Activated CD8-positive, alpha-beta memory T cell treated with anti-CD3 and anti-CD28 coated beads for 24 hours (primary cell): ENCODE results near the gene RSPRY1.
"Not testable (repeated sequence)": the region's sequence is repeated elsewhere in the genome, so short reads cannot be mapped to it uniquely, and the experiment has no call there.

Source experiments
- DNase-seq: peaks from one replicate; pipeline ENCODE4 v3.0.0-alpha.2; 2020

RSPRY1 gene

DNA sequence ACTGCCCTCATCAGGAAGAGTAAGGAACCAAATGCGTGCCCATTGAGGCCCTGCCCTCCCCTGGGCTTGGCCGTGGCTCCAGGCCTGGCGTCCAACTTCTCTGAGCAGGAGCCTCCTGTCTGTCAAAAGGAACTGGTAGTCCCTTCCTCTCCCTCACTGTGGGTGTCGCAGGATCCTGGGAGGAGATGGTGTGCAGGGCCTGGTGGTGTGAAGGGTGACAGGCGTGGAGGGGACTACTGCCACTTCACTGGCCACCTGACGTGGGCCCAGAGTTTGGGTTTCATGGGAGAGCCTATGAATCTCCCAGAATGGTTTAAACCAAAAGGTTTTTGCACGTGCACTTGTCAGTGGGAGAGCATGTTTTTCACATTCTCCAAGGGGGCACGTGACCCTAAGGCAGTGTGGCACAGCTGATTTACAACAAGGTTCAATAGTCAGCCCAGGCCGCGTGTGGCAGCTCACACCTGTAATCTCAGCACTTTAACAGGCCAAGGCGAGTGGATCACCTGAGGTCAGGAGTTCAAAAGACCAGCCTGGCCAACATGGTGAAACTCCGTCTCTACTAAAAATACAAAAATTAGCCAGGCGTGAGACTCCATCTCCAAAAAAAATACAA is 71.4 kb downstream of the RSPRY1 start:
- peak; percentile 45 for DNase-seq

DNA sequence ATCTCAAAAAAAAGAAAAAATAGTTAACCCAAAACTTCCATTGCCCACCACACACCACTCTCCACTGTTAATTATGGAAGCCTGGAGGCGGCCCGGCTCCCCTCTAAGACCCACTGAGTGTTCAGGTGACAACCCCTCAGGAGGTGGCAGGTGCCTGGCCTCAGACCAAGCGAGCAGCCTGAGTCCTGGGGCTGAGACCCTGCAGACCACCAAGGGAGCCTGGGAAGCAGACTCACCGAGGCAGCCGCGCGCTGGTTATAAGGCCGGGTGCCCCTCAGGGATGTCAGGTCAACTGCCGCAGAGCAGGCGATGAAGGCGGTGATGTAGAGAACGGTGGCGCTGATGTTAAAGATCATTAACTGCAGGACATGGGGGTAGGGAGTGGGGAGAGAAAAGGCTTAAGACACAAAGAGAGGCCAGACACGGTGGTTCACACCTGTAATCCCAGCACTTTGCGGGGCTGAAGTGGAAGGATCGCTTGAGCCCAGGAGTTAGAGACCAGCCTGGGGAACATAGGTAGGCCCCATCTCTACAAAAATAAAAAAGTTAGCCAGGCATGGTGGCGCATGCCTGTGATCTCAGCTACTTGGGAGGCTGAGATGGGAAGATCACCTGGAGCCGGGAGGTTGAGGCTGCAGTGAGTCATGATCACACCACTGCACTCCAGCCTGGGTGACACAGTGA is 72.2 kb downstream of the RSPRY1 start:
- peak; percentile 35 for DNase-seq

DNA sequence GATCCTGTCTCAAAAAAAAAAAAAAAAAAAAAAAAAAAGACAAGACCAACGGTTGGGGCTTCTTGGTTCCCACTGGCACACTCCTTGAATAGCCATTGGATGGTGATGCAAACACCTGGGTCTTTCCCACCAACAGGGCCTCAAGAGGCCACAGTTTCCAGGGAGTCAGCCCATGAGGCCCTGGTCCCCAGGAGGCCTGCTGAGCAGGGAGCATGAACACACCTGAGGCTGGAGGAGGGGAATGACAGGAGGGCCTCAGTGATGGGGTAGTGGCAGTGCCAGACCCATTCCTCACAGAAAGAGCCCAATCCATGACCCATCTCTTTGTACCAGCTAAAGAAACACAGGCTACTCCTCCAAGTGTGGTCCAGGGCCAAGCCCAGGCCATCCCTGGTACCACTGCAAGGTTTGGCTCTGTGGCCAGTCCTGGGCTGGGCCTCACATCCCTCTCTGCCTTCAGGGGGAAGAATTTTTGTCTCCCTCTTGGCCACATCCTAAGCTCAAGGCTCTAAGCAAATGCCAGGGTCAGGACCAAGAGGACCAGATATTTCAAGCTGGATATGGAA is 72.9 kb downstream of the RSPRY1 start:
- peak; percentile 50 for DNase-seq

DNA sequence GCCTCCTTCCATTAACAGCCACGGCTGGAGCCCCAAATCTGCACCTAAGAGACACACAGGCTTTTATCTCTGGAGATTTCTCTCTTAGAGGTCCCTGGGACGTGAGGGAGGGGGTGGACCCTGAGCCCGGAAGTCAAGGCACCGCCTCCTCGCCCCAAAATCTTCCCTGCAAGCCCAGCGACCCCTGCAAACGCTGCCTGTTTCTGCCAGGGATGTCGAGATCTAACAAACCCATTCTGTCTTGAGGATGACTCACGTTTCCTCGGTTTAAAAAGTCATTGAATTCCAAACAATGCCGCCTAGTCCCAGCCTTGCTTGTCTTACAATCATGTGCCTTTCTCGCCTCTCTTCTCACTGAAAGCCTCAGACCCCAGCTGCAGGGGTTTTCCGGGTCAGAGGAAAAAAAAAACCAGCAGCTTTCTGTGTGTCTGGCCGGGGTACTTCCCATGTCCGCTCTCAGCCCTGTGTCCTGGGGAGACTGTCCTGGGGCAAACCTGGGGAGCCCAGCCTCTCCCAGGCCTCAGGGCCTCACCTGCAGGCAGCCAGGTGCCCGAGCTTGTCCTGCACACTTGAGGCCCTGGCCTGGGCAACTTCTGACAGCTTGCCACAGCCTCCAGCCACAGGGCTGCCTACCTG is 74.3 kb downstream of the RSPRY1 start:
- peak; percentile 70 for DNase-seq

DNA sequence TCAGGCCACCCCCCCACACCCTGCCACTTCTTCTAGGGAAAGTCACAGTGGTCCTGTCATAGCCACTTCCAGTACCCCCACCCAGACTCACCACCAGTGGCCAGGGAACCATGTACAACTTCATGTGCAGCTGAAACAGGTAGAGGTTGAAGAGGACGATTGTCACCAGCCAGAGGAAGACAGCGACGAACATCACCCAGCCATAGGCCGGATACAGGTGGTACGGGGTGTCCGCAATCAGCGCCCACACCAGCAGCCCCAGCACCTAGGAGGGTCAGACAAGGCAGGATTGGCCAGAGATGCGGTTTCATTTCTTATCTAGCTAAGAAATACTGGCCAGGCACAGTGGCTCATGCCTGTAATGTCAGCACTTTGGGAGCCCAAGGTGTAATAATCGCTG is 75.7 kb downstream of the RSPRY1 start:
- DNase-seq: peak; percentile 49

DNA sequence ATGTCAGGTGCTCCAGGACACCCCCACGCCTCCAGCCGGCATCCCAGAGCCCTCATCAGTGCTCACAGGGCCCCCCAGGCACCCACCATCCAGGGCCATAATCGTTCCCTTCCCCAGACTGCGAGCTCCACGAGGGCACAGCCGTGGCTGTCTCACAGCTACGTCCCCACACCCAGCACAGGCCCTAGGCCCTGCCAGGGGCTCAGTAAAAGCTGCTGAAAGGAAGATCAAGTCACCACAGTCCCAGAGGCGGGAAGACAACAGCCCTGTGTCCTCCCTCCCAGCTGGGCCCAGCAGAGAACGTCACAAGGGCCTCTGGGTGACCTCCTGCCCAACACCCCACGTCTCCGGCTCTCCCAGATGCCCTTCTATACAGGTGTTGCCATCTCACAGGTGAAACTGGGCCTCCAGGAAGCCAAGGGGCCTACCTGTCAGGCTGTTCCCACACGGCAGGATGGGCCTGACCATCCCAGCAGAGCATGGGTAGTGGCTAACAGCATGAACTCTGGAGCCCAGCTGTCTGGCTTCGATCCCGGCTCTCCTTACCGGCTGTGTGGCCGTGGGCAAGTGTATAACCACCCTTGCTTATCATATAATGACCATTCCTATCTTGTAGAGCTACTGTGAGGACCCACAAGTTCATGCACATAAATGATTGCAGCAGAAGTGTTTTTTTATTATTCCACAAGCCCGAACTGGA is 76.9 kb downstream of the RSPRY1 start:
- DNase-seq: no peak

DNA sequence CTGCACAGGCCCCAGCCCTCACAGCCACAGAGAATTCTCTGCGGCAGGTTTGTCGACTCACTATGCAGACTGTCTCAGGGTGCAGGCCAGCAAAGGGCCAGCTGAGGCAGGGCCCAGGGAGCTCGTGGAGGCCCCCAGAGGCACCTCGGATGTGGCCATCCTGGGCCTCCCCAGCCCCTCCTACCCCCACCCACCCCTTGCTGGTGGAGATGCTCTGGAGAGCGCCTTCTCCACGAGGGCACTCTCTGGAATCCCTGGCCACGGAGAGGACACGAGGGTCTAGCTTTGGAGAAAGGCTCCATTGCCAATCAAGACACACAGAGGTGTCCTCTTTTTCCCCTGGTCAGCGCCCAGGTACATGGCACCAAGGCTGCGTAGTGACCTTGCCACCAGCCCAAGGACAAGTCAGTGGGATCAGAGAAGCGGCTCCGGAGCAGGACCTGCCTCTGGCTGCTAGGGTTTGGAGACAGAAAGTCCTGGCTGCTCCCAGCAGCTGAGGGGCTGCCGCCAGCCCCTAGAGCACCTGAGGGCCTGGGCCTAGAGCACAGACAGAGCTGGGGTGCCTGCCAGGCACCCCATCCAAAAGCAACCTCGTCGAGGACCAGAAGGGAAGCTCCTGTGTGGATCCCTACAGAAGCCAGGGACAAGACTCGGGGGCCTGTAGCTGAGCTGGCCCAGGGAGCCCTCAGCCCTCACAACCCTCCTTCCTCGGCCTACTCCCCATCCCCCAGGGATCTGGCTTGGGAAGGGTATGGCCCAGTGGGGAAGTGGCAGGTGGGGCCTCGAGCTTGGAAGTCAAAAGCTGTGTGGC is 77.6 kb downstream of the RSPRY1 start:
- DNase-seq: no peak

DNA sequence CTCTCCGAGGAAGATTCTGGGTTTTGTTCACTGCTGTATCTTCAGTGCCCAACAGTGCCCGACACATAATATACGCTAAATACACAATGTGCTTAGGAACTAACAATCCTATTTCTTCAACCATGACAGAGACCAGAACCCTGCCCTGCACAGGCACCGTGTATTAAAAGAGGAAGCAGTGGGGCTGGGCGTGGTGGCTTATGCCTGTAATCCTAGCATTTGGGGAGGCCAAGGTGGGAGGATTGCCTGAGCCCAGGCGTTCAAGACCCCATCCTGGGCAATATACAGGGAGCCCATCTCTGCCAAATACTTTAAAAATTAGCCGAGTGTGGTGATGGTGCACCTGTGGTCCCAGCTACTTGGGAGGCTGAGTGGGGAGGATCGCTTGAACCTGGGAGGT is 78.3 kb downstream of the RSPRY1 start:
- DNase-seq: no peak

DNA sequence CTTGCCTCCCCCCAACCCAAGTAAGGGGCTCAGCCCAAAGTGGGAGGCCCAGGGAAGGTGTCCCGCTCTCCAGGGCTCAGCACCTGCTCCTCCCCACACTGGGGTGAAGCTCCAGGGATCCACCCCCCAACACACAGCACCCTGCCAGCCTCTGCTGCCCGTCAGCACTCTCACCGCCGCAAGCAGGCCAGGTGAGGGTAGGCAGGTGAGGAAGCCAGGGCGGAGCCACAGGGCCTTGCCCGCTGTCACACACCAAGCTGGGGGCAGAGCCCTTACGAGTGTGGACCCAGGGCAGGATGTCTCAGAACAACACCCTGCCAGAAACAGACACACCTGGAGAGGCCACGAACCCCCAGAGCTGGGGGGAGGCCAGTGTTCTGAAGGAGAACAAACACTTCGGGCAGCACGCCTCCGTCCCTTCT is 78.8 kb downstream of the RSPRY1 start:
- DNase-seq: no peak

DNA sequence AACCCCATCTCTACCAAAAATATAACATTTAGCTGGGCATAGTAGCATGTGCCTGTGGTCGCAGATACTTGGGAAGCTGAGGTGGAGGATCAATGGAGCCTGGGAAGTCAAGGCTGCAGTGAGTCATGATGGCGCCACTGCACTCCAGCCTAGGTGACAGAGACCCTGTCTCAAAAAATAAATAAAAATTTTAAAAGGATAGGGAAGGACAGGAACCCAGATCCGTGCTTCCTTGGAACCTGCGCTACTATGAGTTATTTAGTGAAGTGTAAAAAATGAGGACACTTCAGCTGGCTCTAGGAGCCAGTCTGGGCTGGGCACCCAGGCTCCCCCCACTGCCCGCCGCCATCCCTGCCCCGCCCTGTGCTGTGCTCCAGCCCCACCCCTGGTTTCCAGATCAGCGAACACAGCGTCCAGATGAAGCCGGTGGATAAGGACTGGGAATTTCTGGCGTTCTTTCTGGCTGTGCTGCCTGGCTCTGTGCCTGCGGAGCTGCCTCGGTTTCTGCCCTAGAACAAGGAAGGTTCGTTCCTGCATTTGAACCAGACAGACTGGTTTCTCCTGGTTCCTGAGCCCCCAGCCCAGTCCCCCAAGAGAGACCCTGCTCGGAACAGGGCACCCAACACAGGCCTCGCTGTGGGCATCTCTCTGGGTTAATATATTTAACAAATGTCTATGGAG is 79.9 kb downstream of the RSPRY1 start:
- no peak for DNase-seq

DNA sequence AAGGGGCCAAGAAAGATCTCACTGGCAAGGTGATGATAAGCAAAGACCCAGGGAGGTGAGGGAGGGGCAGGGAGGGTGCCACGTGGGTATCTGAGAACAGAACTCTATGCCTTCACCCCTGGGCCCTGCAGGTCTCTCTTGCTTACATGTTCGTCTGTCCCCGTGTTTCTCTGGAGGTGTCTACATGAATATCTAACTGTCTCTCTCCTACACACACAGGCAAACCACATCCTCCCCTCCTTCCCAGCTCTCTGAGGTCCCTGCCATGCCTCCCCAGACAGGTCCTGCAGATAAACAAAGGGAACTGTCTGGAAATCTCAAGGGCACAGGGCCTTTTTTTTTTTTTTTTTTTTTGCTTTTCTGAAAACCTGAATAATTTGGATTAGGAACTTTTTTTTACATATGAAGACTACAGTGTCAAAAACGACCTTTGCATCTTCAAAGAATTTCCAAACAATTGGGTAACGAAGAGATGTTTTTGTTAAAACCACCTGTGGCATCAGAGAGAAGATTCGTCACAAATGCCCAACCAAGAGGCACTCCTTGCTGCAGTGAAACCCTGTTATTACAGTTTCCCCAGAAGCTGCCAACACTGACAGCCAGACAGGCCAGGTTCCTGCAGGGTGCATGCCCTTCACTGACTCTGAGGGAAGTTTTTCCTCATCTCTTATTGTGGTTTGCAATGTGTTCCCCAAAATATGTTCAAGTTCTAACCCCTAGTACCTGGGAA is 80.6 kb downstream of the RSPRY1 start:
- DNase-seq: no peak

DNA sequence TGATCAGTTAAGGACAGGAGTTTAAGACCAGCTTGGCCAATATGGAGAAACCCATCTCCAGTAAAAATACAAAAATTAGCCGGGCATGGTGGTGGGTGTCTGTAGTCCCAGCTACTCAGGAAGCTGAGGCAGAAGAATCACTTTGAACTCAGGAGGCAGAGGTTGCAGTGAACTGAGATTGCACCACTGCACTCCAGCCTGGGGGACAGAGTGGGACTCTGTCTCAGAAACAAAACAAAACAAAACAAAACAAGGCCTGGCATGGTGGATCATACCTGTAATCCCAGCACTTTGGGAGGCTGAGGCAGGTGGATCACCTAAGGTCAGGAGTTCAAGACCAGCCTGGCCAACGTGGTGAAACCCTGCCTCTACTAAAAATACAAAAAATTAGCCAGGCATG is 81.2 kb downstream of the RSPRY1 start:
- DNase-seq: not testable (repeated sequence)

DNA sequence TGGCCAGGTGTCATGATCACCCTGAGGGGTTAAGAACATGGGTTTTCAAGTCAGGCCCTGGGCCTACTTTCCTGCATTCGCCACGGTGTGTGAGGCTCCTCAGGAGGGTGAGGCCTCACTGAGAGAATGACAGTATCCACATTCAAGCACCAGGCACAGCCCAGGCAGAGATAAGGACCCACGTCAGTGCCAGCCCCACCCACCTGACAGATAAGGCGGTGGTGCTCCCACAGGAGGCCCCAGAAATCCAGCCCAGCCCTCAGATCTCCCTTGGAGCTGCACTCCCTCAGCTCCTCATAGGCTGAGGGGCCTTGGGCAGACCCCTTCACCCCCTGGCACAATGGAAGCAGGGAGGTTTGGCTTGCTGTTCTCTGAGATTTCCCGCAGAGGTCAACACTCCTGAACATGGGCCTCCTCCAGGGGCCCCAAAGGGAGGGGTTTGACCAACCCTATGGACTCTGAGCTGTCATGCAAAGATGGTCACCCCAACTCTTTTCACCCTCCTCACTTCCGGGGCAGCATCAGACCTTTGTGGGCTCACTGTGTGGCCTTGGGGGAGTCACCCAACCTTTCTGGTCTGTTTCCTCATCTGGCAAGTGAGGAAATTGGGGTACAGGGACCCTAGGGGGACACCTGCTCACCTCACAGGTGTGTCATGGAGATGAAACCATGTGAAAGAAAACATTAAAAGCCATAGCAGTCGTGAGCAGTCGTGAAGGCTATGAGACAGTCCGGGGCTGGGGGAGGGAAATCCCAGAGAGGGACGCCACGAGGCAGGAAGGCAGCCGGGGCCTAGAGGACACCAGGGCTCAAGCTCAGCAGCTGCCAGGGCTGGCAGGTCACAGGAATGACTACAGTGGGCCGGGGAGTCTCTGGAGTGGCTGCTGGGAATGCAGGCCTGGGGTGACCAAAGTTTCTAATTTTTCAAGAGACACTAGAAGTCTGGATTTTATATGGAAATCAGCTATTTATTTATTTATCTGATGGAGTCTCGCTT is 83.0 kb downstream of the RSPRY1 start:
- no peak for DNase-seq

DNA sequence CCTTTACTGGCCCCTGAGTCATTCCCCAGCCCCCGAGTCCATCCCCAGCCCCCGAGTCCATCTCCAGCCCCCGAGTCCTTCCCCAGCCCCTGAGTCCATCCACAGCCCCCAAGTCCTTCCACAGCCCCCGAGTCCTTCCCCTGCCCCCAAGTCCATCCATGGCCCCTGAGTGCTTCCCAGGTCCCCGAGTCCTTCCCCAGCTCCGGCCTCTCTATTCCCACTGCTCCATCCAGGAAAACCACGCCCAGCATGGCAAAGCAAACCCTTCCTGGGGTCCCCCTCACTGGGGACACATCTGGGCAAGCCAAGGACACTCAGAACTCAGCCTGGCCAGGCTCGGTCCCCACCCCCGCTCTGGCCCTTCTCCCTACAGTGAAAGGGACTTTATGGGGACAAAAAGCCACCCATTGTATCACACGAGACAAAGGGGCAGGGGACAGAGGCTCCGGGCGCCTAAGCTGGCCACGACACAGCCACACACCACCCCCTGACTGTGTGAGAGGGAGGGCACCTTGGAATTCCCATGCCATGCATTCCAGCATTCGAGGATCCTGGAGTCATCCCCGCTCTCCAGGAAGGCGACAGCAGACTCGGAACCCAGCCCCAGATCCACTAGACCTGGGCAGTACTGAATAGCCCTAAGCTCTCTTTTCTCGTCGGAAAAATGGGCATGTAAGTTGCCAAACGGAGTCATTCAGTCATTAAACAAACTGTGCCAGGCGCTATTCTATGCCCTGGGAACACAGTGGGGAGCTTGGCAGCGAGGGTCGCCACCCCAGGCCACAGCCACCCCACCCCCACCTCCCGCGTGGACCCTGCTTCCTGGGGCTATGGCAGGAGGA is 84.3 kb downstream of the RSPRY1 start:
- DNase-seq: no peak

DNA sequence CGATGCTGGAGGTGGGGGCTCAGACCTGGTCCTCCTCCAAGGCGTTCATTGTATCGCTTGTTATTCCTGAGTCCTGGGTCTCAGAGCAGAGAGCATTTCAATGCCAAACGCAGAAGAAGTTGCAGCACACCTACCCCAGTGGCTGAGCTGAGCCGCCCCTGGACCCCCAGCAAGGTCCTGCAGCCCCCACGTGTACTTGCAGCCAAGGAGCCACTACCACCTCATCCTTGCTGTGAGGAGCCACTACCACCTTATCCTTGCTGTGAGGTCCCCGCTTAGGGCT is 84.9 kb downstream of the RSPRY1 start:
- DNase-seq: no peak

DNA sequence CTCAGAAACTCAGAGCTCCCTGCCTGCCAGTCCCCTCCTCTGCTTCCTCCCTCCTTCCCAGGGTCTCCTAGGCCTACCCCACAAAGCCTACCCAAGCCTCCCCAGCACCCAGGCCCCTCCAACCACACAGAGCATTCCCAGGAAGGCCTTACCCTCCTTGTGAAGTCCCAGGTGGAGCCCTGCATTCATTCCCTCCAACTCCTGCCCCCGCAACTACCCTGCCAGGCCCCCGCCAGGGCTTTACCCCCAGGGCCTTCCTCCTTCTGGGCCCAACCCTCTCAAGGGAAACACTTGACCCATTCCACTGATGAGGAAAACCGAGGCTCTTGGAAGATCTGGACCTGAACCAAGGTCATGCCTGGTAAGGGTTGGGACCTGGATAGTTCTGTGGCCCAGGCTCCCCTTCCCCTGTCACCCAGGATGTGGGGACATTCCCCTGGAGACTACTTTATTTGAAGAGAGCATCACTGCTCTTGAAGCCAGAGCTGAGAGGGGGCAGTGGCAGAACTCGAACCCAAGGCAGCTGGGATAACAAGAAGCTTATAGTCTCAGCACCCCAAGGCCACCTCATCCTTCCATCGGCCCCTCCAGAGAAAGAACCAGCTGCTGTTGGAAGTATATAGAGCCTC is 85.9 kb downstream of the RSPRY1 start:
- no peak for DNase-seq

DNA sequence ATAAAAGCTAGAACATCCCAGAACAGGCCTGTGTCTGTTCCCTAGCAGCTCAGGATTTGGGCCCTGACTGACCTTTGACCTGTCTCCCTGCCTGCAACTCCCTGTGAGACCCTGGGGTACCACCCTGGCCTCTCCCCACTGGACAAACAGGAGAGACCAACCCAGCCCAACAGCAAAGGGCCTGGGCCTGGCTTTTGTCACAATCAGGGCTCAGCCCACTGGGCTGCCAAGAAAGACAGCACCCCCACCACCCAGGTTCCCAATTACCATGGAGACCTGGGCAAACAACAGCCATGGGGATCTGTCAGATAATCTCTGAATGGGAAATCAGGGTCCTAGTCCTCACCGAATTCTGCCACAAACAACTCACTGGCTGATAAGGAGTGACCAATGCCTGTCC is 87.2 kb downstream of the RSPRY1 start:
- DNase-seq: no peak

DNA sequence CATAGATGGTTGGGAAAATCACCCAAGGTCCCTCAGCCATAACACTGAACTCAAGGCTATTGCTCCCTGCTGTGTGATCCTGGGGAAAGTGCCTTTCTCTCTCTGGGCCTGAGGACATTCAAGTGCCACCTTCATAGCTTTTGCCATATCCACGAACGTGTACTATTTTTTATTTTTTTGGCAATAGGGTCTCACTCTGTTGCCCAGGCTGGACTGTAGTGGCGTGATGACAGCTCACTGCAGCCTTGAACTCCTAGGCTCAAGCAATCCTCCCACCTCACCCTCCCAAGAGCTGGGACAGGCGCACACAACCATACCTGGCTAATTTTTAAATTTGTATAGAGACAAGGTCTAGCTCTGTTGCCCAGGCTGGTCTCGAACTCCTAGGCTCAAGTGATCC is 87.7 kb downstream of the RSPRY1 start:
- DNase-seq: no peak

DNA sequence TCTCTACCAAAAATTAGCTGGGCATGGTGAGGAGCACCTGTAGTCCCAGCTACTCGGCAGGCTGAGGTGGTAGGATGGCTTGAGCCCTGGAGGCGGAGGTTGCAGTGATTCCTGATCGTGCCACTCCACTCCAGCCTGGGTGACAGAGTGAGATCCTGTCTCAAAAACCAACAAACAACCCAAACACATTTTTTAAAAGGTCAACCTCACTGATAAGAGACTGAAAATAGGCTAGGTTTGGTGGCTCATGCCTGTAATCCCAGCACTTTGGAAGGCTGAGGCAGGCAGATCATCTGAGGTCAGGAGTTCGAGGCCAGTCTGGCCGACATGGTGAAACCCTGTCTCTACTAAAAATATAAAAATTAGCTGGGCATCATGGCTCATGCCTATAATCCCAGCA is 89.8 kb downstream of the RSPRY1 start:
- not testable (repeated sequence) for DNase-seq
